Activated CD8-positive, alpha-beta T cell treated with anti-CD3 and anti-CD28 coated beads, Interleukin-2, amount 10 ng/mL, durations not matched to agents 7 days and 5 days (primary cell): ENCODE measurements around the gene CAVIN3. TPM values are rescaled to one million over a fixed set of nuclear protein-coding genes. Genes with fewer than 3 reads are reported as not detected.

Experiments
- ATAC-seq: fragments of 150-1000 bp; cut with Tn5 transposase; one replicate; pipeline ENCODE4 v1.10.0; 2021; ENCODE audit warnings: moderate library complexity
- CTCF ChIA-PET: fragments of 350-600 bp; sonication (Branson Sonifier 250); formaldehyde crosslinking; loops from one replicate; lab custom pipeline; 2021; ENCODE audit warnings: antibody characterized with exemption; lab: Charles Lee
- POLR2A ChIA-PET: fragments of 350-600 bp; sonication (Branson Sonifier 250); formaldehyde crosslinking; loops from one replicate; lab custom pipeline; 2021; ENCODE audit warnings: antibody characterized with exemption; lab: Charles Lee
- DNase-seq: peaks from one replicate; pipeline ENCODE4 v3.0.0-alpha.2; 2020
- H3K27ac Mint-ChIP-seq: one replicate; pipeline ENCODE4 v1.8.0; 2021; ENCODE audit warnings: mild to moderate bottlenecking, mixed read lengths
- H3K27me3 Mint-ChIP-seq: one replicate; pipeline ENCODE4 v1.8.0; 2021; ENCODE audit warnings: low read depth, mixed read lengths
- H3K36me3 Mint-ChIP-seq: one replicate; pipeline ENCODE4 v1.8.0; 2021; ENCODE audit warnings: low read depth, mixed read lengths
- H3K4me1 Mint-ChIP-seq: one replicate; pipeline ENCODE4 v1.8.0; 2021; ENCODE audit warnings: low read depth, mixed read lengths
- H3K4me3 Mint-ChIP-seq: one replicate; pipeline ENCODE4 v1.8.0; 2021; ENCODE audit warnings: mild to moderate bottlenecking, mixed read lengths
- H3K9me3 Mint-ChIP-seq: one replicate; pipeline ENCODE4 v1.8.0; 2022; ENCODE audit warnings: mixed read lengths; ENCODE audit not compliant: insufficient read depth
- total RNA-seq, 2 experiments: library from RNA; stranded (reverse); gene quantifications; one replicate each; pipeline ENCODE4 v1.2.3, GENCODE V29; 2021

The CAVIN3 gene
- total RNA-seq, 2 experiments from 2014 or later: 1.0 to 1.2 TPM

DNA sequence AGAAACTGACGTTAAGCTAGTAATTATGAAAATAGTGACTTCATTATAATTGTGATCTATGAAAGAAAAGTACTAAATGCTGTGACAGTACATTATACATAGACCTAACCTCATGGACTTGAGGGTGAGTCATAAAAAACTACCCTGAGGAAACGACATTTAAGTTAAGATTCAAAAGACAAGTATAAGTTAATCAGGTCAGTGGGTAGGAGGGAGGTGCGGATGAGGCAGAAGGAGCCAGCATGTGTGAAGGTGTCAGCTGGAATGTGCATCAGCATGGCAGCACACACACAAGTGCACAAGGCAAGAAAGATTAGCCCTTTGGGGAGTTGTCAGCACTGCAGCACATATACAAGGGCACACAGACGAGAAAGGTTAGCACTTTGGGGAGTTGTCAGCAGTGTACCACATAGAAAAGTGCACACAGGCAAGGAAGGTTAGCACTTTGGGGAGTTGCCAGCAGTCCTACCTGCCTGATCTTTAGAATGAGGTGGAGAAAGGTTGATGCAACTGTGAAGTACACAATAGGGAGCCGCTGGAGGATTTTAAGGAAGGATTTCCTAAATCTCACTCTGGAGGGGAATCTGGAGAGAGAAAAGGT, 31.6 kb upstream of the CAVIN3 start:
- Mint-ChIP-seq H3K27ac (no peak overlapping the region), H3K27me3 (peaks cover 9% of the 10 kb centered on the region), H3K9me3 (no peaks in the 10 kb centered on the region), H3K4me1 (peaks cover 2% of the 10 kb centered on the region), H3K4me3 (no peak overlapping the region), H3K36me3 (no peaks in the 10 kb centered on the region)
- ATAC-seq (no peak), DNase-seq (no peak)
- POLR2A ChIA-PET: interaction anchor here (1.2 kb wide), 1 partner anchor 57 kb away, joined by 3 read pairs; no protein-coding TSS in a partner anchor
- CTCF ChIA-PET: interaction anchor here (0.8 to 5.8 kb wide), 13 partner anchors 10 to 359 kb away, joined by 3 to 100 read pairs (median 5); no protein-coding TSS in a partner anchor

DNA sequence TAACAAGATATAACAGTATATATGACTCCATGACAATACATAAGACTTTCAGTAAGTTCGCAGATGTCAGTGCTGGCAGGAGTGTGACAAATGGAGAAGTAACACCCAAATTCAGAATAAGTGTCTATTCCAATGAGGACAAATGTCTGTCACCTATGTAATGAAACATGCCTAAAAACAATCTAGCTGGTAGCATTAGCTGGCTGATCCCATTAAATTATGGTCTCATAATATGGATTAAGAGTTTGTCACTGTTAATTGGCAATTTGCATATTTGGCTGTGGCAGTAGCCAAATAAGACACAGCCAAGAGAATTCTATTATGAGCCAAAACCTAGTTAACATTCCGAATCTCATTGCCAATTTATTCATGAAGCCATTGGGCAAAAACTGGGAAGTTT, 30.2 kb upstream of the CAVIN3 start:
- no peaks in the 10 kb centered on the region for H3K36me3 Mint-ChIP-seq
- ChIA-PET CTCF (interaction anchor here (0.8 to 5.8 kb wide), 6 partner anchors 8 to 327 kb away, joined by 3 to 100 read pairs (median 6); no protein-coding TSS in a partner anchor), POLR2A (no interaction called here)

DNA sequence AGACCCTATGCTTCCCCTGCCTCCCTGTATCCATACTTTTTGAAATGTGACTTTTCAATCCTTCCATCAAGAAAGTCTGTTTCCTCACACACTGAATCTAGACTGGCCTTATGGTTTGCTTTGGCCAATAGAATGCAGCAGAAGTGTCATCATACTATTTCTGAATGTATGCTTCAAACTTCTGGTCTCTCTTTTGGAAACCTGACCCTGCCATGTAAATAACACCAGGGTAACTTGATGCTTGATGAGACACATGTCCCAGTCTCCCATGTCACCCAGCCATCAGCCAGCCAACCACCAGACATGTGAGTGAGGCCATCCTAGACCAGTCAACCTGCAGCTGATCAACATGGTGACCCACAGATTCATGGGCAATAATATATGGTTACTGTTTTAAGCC, 29.7 kb upstream of the CAVIN3 start:
- H3K4me3 Mint-ChIP-seq: no peak overlapping the region
- H3K4me1 Mint-ChIP-seq: peaks cover 2% of the 10 kb centered on the region
- H3K27me3 Mint-ChIP-seq: peaks cover 15% of the 10 kb centered on the region
- ATAC-seq (no peak), DNase-seq (no peak)
- no peak overlapping the region for H3K27ac Mint-ChIP-seq
- CTCF ChIA-PET: interaction anchor here (0.8 to 5.8 kb wide), 4 partner anchors 8 to 99 kb away, joined by 3 to 100 read pairs (median 4); no protein-coding TSS in a partner anchor
- no peaks in the 10 kb centered on the region for H3K36me3 Mint-ChIP-seq
- POLR2A ChIA-PET: no interaction called here
- H3K9me3 Mint-ChIP-seq: no peaks in the 10 kb centered on the region

More for the DNA sequence above, 30.2 kb upstream of the CAVIN3 start:
- H3K27ac Mint-ChIP-seq: no peak overlapping the region
- DNase-seq (no peak), ATAC-seq (no peak)
- no peak overlapping the region for H3K4me3 Mint-ChIP-seq
- H3K9me3 Mint-ChIP-seq: no peaks in the 10 kb centered on the region
- H3K4me1 Mint-ChIP-seq: peaks cover 2% of the 10 kb centered on the region
- H3K27me3 Mint-ChIP-seq: peaks cover 12% of the 10 kb centered on the region

DNA sequence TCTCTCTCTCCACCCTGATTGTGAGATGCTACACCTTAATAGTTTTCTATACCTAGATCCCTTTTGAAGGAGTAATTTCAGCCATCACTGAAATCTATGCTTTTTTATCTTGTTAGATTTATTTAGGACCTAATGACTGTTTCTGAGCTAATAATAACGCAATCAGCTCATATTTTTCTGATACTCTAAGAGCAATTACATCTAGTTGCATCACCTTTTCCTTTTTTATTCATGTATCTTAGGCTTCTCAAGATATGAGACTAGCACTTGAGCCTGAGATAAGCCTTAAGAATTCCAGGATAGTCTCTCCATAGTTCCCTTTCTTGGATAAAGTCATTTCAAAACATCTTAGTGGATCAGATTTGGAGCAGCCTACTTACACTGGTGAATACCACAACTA, 25.1 kb upstream of the CAVIN3 start:
- ChIA-PET POLR2A (no interaction called here), CTCF (interaction anchor here (0.9 to 6.6 kb wide), 2 partner anchors 9 to 34 kb away, joined by 3 to 35 read pairs; no protein-coding TSS in a partner anchor)
- Mint-ChIP-seq H3K9me3 (no peaks in the 10 kb centered on the region), H3K4me1 (no peaks in the 10 kb centered on the region), H3K27me3 (peaks cover 6% of the 10 kb centered on the region), H3K36me3 (no peaks in the 10 kb centered on the region), H3K27ac (no peak overlapping the region), H3K4me3 (no peak overlapping the region)
- ATAC-seq (no peak), DNase-seq (no peak)

DNA sequence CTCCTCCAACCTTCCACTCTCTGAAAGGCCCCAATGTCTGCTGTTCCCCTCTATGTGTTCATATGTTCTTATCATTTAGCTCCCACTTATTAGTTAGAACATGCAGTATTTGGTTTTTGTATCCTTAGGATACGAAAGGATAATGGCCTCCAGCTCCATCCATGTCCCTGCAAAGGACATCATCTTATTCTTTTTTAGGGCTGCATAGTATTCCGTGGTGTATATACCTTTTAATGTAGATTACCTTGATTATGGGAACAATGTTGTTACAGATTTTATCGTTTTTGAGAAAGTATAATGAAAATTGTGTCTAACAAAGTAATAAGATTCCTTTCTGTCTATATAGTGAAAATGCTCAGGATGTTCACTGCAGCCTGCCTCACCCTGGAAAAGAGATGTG, 16.0 kb upstream of the CAVIN3 start:
- POLR2A ChIA-PET: no interaction called here
- ATAC-seq: no peak

DNA sequence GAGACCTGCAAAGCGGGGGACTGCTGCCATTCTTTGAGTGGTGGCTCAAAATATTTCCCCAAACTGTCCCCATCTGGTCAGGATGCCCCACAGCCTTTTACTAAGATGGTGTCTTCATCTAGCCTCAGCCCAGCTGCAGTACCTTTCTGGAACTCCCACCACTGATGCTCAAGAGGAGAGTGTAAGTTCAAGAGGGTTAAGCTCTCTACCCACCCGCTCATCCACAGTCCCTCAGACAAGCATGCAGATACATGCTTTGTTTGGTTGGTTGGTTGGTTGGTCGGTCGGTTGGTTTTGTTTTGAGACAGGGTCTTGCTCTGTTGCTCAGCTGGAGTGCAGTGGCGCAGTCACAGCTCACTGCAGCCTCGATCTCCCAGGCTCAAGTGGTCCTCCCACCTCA, 14.5 kb upstream of the CAVIN3 start:
- DNase-seq (no peak), ATAC-seq (no peak)
- CTCF ChIA-PET: interaction anchor here (2.5 kb wide), 1 partner anchor 19 kb away, joined by 10 read pairs; no protein-coding TSS in a partner anchor
- H3K27ac Mint-ChIP-seq: no peak overlapping the region
- H3K27me3 Mint-ChIP-seq: peaks cover 15% of the 10 kb centered on the region
- H3K9me3 Mint-ChIP-seq: no peaks in the 10 kb centered on the region
- H3K4me3 Mint-ChIP-seq: no peak overlapping the region
- H3K4me1 Mint-ChIP-seq: no peaks in the 10 kb centered on the region
- no peaks in the 10 kb centered on the region for H3K36me3 Mint-ChIP-seq
- POLR2A ChIA-PET: no interaction called here

More for the DNA sequence above, 16.0 kb upstream of the CAVIN3 start:
- Mint-ChIP-seq H3K4me1 (no peaks in the 10 kb centered on the region), H3K4me3 (no peak overlapping the region), H3K9me3 (no peaks in the 10 kb centered on the region), H3K27me3 (peaks cover 13% of the 10 kb centered on the region), H3K27ac (no peak overlapping the region), H3K36me3 (no peaks in the 10 kb centered on the region)
- CTCF ChIA-PET: interaction anchor here (2.5 kb wide), 1 partner anchor 17 kb away, joined by 10 read pairs; no protein-coding TSS in a partner anchor
- DNase-seq: no peak

DNA sequence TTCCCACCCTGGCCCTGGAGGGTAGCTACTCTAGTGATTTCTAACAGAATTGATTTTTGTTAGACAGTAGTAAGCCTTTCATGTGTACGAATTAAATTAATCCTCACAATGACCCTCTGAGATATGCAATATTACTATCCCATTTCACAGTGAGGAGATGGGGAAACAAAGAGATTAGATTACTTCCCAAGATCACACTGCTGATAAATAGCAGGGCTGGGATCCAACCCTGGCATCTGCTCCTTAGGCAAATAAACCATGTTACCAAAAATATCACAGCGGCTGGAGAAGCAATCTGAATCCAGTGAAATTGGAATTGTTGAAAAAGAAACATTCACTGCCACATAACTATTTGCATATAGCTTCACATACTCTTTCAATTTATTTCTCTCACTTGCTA, 12.8 kb upstream of the CAVIN3 start:
- Mint-ChIP-seq H3K4me1 (no peaks in the 10 kb centered on the region), H3K36me3 (no peaks in the 10 kb centered on the region), H3K27ac (no peak overlapping the region), H3K27me3 (peaks cover 25% of the 10 kb centered on the region), H3K4me3 (no peak overlapping the region), H3K9me3 (no peaks in the 10 kb centered on the region)
- no peak for DNase-seq
- CTCF ChIA-PET: interaction anchor here (0.9 to 1.8 kb wide), 4 partner anchors 13 to 46 kb away, joined by 3 to 5 read pairs (median 4); no protein-coding TSS in a partner anchor
- ATAC-seq: no peak
- POLR2A ChIA-PET: no interaction called here

DNA sequence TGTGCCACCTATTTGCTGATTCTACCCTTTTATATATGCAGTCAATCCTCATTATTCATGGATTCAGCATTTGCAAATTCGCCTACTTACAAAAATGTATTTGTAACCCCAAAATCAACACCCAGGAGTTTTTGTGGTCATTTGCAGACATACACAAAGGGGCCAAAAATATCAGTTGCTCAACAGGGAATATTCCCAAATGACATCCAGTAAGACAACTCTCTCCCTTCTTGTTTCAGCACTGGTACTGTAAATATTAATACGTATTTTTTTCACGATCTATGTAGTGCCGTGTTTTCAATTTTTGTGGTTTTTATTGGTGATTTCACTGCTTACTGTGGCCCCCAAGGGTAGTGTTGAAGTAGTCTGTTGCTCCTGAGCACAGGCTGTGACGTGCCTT, 11.8 kb upstream of the CAVIN3 start:
- ChIA-PET CTCF (interaction anchor here (1.3 kb wide), 1 partner anchor 10 kb away, joined by 3 read pairs; no protein-coding TSS in a partner anchor), POLR2A (no interaction called here)
- Mint-ChIP-seq H3K9me3 (no peaks in the 10 kb centered on the region), H3K4me1 (no peaks in the 10 kb centered on the region), H3K4me3 (no peak overlapping the region), H3K27ac (no peak overlapping the region), H3K36me3 (no peaks in the 10 kb centered on the region), H3K27me3 (peaks cover 25% of the 10 kb centered on the region)
- no peak for DNase-seq
- ATAC-seq: no peak

DNA sequence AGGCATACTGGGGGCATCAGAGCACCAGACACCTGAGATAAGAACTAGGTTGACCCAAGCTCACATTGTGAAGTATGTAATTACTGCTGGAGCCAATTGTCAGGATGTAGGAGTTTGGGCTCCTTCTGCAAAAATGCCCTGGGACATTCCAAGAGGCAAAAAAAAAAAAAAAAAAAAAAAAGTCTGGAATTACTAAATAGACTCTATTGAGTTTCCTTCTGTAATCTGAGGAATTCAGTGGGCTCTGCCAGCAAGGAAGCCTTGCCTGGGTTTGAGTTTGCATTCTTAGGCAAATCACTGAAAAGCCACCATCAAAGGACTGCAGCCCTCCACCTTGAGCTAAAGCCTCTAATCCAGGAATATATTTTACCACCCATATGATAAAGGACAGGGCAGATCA, 8.0 kb upstream of the CAVIN3 start:
- no peak overlapping the region for H3K4me3 Mint-ChIP-seq
- POLR2A ChIA-PET: no interaction called here
- no peaks in the 10 kb centered on the region for H3K4me1 Mint-ChIP-seq

DNA sequence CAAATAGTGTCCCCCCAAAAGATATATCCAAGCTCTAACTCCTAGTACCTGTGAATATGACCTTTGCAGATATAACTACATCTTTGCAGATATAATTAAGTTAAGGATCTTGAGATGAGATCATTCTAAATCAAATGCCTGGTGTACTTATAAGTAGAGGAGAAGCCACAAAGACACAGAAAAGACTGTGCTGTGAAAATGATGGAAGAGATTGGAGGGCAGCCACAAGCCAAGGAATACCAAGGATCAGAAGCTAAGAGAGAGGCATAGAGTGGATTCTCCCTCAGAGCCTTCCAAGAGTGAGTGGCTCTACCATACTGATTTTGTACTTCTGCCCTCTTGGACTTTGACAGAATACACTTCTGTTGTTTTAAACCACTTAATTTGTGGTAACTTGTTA, 7.5 kb upstream of the CAVIN3 start:
- Mint-ChIP-seq H3K36me3 (no peaks in the 10 kb centered on the region), H3K27me3 (peaks cover 21% of the 10 kb centered on the region), H3K4me1 (no peaks in the 10 kb centered on the region), H3K4me3 (no peak overlapping the region), H3K9me3 (no peaks in the 10 kb centered on the region), H3K27ac (no peak overlapping the region)
- DNase-seq (no peak), ATAC-seq (no peak)
- POLR2A ChIA-PET: no interaction called here
- CTCF ChIA-PET: interaction anchor here (1.8 to 3.5 kb wide), 3 partner anchors 13 to 35 kb away, joined by 6 to 19 read pairs (median 11); no protein-coding TSS in a partner anchor

More for the DNA sequence above, 8.0 kb upstream of the CAVIN3 start:
- no peak for DNase-seq
- Mint-ChIP-seq H3K27me3 (peaks cover 21% of the 10 kb centered on the region), H3K27ac (no peak overlapping the region), H3K9me3 (no peaks in the 10 kb centered on the region), H3K36me3 (no peaks in the 10 kb centered on the region)
- no peak for ATAC-seq
- CTCF ChIA-PET: interaction anchor here (1.8 to 3.5 kb wide), 3 partner anchors 13 to 35 kb away, joined by 6 to 19 read pairs (median 11); no protein-coding TSS in a partner anchor

DNA sequence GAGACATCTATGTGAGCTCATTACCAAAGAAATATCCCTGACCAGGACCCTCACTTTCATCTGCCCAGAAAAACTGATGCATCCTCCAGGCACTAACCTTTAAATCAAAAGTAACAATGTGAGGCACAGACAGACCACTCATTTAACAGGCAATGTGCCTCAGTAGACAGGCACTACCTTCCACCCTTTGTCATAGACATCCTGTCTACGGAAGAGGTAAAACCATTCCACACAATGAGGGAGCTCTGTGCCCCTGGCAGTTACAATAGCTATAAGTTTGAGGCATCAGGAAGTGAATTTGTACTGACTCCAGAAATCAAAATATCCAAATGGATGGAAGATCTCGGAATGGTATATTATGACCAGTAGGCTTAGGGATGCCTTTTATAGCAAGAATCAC, 6.7 kb upstream of the CAVIN3 start:
- Mint-ChIP-seq H3K4me3 (no peak overlapping the region), H3K36me3 (no peaks in the 10 kb centered on the region)
- no peak for DNase-seq

DNA sequence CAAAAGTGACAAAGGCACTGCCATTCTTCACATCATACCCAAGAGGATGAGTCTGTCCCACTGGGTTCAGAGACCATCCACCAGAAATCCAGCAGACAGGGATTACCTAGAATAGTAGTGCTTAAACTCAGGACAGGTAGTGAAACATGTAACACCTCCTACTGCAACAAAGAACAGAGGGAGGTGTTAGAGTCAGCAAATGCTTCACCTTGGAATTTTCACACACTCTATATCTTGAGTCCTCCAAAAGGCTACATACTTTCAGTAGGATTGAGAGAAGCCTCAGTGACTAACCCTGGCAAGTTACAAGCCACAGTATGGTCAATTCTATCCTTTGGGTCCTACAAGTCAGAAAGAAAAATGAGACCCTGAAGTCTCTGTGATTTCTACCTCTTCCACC, 6.0 kb upstream of the CAVIN3 start:
- POLR2A ChIA-PET: no interaction called here
- H3K4me1 Mint-ChIP-seq: peaks cover 13% of the 10 kb centered on the region
- CTCF ChIA-PET: interaction anchor here (3.5 kb wide), 1 partner anchor 28 kb away, joined by 19 read pairs; no protein-coding TSS in a partner anchor
- H3K4me3 Mint-ChIP-seq: no peak overlapping the region
- H3K27ac Mint-ChIP-seq: no peak overlapping the region
- H3K27me3 Mint-ChIP-seq: peaks cover 18% of the 10 kb centered on the region
- ATAC-seq (no peak), DNase-seq (no peak)
- no peaks in the 10 kb centered on the region for H3K36me3 Mint-ChIP-seq
- no peaks in the 10 kb centered on the region for H3K9me3 Mint-ChIP-seq

More for the DNA sequence above, 6.7 kb upstream of the CAVIN3 start:
- CTCF ChIA-PET: interaction anchor here (1.8 to 3.5 kb wide), 3 partner anchors 12 to 36 kb away, joined by 6 to 19 read pairs (median 11); no protein-coding TSS in a partner anchor
- Mint-ChIP-seq H3K4me1 (peaks cover 7% of the 10 kb centered on the region), H3K27me3 (peaks cover 20% of the 10 kb centered on the region), H3K27ac (no peak overlapping the region), H3K9me3 (no peaks in the 10 kb centered on the region)
- POLR2A ChIA-PET: no interaction called here
- no peak for ATAC-seq
